ENCODE measurements around the gene SLIT1.

- TF ChIP-seq CTCF (IDR thresholded peaks at IDR 0.05; ENCODE audit: low read length) (no peak), EZH2 (IDR thresholded peaks at IDR 0.05; ENCODE audit: borderline replicate concordance, low read length) (no peak)
Observed at GRCh38 chr10:97226398-97226797, 40.6 kb upstream of the SLIT1 start.
